ENCODE results near the gene HARBI1. TPM values are rescaled to one million over a fixed set of nuclear protein-coding genes. Genes with fewer than 3 reads are reported as not detected.
A peak's percentile ranks its signal among the peaks of the same experiment; 100 is the strongest.

Gene HARBI1
- total RNA-seq, 1 experiment from 2014 or later, result 4.4 TPM

DNA sequence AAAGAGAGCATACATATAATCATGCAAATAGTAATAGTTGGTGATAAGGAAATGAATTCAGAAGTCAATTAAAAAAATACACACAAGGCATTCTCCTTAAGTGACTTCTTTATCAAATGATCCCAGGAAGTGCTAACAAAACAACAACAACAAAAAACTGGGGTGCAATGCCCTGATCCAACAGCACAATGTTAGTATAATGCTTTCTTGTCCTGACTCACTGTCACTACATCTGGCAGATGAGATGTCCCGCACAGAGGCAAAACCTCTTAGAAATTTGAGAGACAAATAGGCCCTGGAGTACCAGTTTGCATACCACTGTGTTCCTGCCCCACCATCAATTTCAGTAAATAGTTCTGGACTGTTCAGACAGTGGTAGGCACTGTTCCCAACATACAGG is 12.2 kb downstream of the HARBI1 start:
- Mint-ChIP-seq H3K36me3 (no peaks in the 10 kb centered on the region), H3K9me3 (no peaks in the 10 kb centered on the region), H3K27ac (no peak overlapping the region), H3K27me3 (ENCODE audit: low read depth) (no peaks in the 10 kb centered on the region), H3K4me3 (no peak overlapping the region), H3K4me1 (no peaks in the 10 kb centered on the region)
- CTCF ChIA-PET, result no interaction called here
- DNase-seq (ENCODE audit: low spot score) (no peak), ATAC-seq (no peak)
- TF ChIP-seq NFYB (CRISPR knock-in tag; conservative IDR thresholded peaks at IDR 0.05; ENCODE audit: low read depth), result no peak
- TF ChIP-seq ZNF263 (CRISPR knock-in tag; IDR thresholded peaks at IDR 0.05; ENCODE audit: low read depth), result no peak
- TF ChIP-seq ZNF138 (CRISPR knock-in tag; conservative IDR thresholded peaks at IDR 0.05), result no peak
- POLR2A ChIA-PET, result no interaction called here

DNA sequence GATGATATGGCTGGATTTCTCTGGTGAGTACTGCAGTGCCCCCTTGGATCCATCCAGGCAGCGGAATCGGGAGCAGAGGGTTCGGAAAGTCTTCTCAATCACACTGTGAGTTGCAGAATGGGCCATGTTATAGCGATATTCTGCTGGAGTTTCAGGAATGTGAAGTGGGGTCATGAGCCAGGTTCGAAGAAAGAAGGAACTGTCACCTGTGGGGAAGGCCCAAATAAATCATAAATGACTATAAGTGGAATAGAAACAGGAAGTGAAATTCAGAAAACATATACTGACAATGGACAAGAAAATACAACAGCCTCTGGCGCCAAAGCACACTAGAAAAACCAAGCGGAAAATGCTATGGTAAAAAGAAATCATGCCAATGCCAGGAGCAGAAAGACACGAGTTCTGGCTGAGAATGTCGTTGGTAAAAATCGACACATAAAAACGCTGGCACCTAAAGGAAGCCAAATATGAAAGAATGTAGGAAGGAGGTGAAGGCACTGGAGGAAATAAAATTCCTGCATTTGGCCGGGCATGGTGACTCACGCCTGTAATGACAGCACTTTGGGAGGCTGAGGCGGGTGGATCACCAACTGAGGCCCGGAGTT is 13.2 kb downstream of the HARBI1 start:
- TF ChIP-seq, protein P1, sequence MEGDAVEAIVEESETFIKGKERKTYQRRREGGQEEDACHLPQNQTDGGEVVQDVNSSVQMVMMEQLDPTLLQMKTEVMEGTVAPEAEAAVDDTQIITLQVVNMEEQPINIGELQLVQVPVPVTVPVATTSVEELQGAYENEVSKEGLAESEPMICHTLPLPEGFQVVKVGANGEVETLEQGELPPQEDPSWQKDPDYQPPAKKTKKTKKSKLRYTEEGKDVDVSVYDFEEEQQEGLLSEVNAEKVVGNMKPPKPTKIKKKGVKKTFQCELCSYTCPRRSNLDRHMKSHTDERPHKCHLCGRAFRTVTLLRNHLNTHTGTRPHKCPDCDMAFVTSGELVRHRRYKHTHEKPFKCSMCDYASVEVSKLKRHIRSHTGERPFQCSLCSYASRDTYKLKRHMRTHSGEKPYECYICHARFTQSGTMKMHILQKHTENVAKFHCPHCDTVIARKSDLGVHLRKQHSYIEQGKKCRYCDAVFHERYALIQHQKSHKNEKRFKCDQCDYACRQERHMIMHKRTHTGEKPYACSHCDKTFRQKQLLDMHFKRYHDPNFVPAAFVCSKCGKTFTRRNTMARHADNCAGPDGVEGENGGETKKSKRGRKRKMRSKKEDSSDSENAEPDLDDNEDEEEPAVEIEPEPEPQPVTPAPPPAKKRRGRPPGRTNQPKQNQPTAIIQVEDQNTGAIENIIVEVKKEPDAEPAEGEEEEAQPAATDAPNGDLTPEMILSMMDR (IDR thresholded peaks at IDR 0.05), result no peak
- no peak for TF ChIP-seq NR3C1 (CRISPR knock-in tag; conservative IDR thresholded peaks at IDR 0.05; ENCODE audit: low read depth)
- TF ChIP-seq GTF2I (CRISPR knock-in tag; conservative IDR thresholded peaks at IDR 0.05), result no peak
- TF ChIP-seq, protein P2, sequence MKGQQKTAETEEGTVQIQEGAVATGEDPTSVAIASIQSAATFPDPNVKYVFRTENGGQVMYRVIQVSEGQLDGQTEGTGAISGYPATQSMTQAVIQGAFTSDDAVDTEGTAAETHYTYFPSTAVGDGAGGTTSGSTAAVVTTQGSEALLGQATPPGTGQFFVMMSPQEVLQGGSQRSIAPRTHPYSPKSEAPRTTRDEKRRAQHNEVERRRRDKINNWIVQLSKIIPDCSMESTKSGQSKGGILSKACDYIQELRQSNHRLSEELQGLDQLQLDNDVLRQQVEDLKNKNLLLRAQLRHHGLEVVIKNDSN (CRISPR knock-in tag; IDR thresholded peaks at IDR 0.05), result no peak
- no peak for TF ChIP-seq ELF4 (CRISPR knock-in tag; IDR thresholded peaks at IDR 0.05; ENCODE audit: low read depth)
- TF ChIP-seq, protein P3, sequence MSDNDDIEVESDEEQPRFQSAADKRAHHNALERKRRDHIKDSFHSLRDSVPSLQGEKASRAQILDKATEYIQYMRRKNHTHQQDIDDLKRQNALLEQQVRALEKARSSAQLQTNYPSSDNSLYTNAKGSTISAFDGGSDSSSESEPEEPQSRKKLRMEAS (CRISPR knock-in tag; IDR thresholded peaks at IDR 0.05), result no peak
- TF ChIP-seq, protein P4, sequence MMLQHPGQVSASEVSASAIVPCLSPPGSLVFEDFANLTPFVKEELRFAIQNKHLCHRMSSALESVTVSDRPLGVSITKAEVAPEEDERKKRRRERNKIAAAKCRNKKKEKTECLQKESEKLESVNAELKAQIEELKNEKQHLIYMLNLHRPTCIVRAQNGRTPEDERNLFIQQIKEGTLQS (CRISPR knock-in tag; conservative IDR thresholded peaks at IDR 0.05), result no peak
- TF ChIP-seq, protein P5, sequence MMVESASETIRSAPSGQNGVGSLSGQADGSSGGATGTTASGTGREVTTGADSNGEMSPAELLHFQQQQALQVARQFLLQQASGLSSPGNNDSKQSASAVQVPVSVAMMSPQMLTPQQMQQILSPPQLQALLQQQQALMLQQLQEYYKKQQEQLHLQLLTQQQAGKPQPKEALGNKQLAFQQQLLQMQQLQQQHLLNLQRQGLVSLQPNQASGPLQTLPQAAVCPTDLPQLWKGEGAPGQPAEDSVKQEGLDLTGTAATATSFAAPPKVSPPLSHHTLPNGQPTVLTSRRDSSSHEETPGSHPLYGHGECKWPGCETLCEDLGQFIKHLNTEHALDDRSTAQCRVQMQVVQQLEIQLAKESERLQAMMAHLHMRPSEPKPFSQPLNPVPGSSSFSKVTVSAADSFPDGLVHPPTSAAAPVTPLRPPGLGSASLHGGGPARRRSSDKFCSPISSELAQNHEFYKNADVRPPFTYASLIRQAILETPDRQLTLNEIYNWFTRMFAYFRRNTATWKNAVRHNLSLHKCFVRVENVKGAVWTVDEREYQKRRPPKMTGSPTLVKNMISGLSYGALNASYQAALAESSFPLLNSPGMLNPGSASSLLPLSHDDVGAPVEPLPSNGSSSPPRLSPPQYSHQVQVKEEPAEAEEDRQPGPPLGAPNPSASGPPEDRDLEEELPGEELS (CRISPR knock-in tag; IDR thresholded peaks at IDR 0.05), result no peak
- Mint-ChIP-seq H3K36me3 (no peaks in the 10 kb centered on the region), H3K4me3 (no peak overlapping the region), H3K9me3 (no peaks in the 10 kb centered on the region), H3K27me3 (ENCODE audit: low read depth) (no peaks in the 10 kb centered on the region), H3K27ac (0 out of 2 replicates have a peak overlapping the region, but pooled peaks have one; percentile 39), H3K4me1 (no peaks in the 10 kb centered on the region)
- DNase-seq (ENCODE audit: low spot score) (no peak), ATAC-seq (no peak)
- CTCF ChIA-PET, result no interaction called here
- POLR2A ChIA-PET, result no interaction called here

DNA sequence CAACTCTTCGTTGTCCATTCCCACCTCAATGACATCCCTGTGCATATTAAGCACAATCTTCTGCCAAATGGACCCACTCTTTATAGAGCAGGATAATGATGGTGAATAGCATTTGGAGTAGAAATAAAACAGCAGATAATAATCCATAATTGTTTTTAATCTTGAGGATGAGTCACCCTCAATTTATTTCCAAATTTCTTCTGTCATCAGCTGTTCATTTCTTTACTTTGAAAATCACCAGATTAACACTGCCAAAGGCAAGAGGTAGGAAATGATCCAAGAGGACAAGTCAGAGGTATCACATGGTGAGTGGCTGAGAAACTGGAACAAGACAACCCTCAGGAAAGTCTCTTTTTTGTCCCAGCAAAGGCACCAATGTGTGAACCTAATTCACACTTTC is 15.9 kb downstream of the HARBI1 start:
- no peaks in the 10 kb centered on the region for H3K27me3 Mint-ChIP-seq (ENCODE audit: low read depth)
- TF ChIP-seq NR2C2 (CRISPR knock-in tag; IDR thresholded peaks at IDR 0.05) (no peak), NFATC4 (CRISPR knock-in tag; IDR thresholded peaks at IDR 0.05) (no peak), ZNF416 (CRISPR knock-in tag; IDR thresholded peaks at IDR 0.05) (no peak), ZNF263 (CRISPR knock-in tag; IDR thresholded peaks at IDR 0.05; ENCODE audit: low read depth) (no peak), ELF4 (CRISPR knock-in tag; IDR thresholded peaks at IDR 0.05; ENCODE audit: low read depth) (no peak), SMAD4 (CRISPR knock-in tag; IDR thresholded peaks at IDR 0.05) (no peak), HMGA2 (CRISPR knock-in tag; IDR thresholded peaks at IDR 0.05) (no peak)
- TF ChIP-seq, protein P5 (CRISPR knock-in tag; IDR thresholded peaks at IDR 0.05), result no peak
- TF ChIP-seq, protein P6, sequence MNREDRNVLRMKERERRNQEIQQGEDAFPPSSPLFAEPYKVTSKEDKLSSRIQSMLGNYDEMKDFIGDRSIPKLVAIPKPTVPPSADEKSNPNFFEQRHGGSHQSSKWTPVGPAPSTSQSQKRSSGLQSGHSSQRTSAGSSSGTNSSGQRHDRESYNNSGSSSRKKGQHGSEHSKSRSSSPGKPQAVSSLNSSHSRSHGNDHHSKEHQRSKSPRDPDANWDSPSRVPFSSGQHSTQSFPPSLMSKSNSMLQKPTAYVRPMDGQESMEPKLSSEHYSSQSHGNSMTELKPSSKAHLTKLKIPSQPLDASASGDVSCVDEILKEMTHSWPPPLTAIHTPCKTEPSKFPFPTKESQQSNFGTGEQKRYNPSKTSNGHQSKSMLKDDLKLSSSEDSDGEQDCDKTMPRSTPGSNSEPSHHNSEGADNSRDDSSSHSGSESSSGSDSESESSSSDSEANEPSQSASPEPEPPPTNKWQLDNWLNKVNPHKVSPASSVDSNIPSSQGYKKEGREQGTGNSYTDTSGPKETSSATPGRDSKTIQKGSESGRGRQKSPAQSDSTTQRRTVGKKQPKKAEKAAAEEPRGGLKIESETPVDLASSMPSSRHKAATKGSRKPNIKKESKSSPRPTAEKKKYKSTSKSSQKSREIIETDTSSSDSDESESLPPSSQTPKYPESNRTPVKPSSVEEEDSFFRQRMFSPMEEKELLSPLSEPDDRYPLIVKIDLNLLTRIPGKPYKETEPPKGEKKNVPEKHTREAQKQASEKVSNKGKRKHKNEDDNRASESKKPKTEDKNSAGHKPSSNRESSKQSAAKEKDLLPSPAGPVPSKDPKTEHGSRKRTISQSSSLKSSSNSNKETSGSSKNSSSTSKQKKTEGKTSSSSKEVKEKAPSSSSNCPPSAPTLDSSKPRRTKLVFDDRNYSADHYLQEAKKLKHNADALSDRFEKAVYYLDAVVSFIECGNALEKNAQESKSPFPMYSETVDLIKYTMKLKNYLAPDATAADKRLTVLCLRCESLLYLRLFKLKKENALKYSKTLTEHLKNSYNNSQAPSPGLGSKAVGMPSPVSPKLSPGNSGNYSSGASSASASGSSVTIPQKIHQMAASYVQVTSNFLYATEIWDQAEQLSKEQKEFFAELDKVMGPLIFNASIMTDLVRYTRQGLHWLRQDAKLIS (CRISPR knock-in tag; IDR thresholded peaks at IDR 0.05; ENCODE audit: borderline replicate concordance), result no peak
- H3K36me3 Mint-ChIP-seq, result no peaks in the 10 kb centered on the region
- CTCF ChIA-PET, result interaction anchor here (1.6 kb wide), 1 partner anchor 72 kb away, joined by 4 read pairs; no protein-coding TSS in a partner anchor
- H3K4me1 Mint-ChIP-seq, result no peaks in the 10 kb centered on the region
- DNase-seq (ENCODE audit: low spot score) (no peak), ATAC-seq (no peak)
- no peak overlapping the region for H3K27ac Mint-ChIP-seq
- H3K4me3 Mint-ChIP-seq, result no peak overlapping the region
- no peaks in the 10 kb centered on the region for H3K9me3 Mint-ChIP-seq
- POLR2A ChIA-PET, result no interaction called here
